ENCODE results near the gene POLR1B. TPM values are rescaled to one million over a fixed set of nuclear protein-coding genes. Genes with fewer than 3 reads are reported as not detected.

POLR1B gene
- total RNA-seq, 1 donor from 2014 or later: 26.8 TPM

GRCh38 chr2:112584134-112584890 is 42.0 kb downstream of the POLR1B start, which contains the start of gene CHCHD5:
TSS of gene CHCHD5 (plus strand) at chr2:112584609. CDS start at chr2:112584648, 39 bp downstream.
- Histone ChIP-seq H4K20me1 (ENCODE audit: insufficient read depth, low read length) (no peaks in the 10 kb centered on the region), H2AFZ (ENCODE audit: low read depth, low read length) (peak within 1 kb of the TSS; percentile 86), H3K4me3 (ENCODE audit: insufficient read depth, low read depth, low read length) (peak within 1 kb of the TSS; percentile 83), H3K9me3 (ENCODE audit: insufficient read depth, low read depth, low read length) (no peaks in the 10 kb centered on the region), H3K79me2 (ENCODE audit: insufficient read depth, low read length) (peaks cover 8% of the 10 kb centered on the region), H3K4me1 (ENCODE audit: insufficient read depth, low read length) (peaks cover 13% of the 10 kb centered on the region), H3K4me2 (ENCODE audit: low read length) (peak within 1 kb of the TSS; percentile 93), H3K36me3 (ENCODE audit: insufficient read depth, low read length) (no peaks in the 10 kb centered on the region), H3K27me3 (ENCODE audit: insufficient read depth, low read length) (no peaks in the 10 kb centered on the region), H3K27ac (ENCODE audit: low read depth, low read length) (peak within 1 kb of the TSS; percentile 93), H3K9ac (ENCODE audit: low read length) (peak within 1 kb of the TSS; percentile 87)
- DNase-seq (ENCODE audit: low read depth) (peak; percentile 94), FAIRE-seq (no peak)
- TF ChIP-seq EZH2 (IDR thresholded peaks at IDR 0.05; ENCODE audit: insufficient read depth, low read length): no peak
- TF ChIP-seq CTCF (IDR thresholded peaks at IDR 0.05; ENCODE audit: insufficient read depth, low read depth, low read length): no peak
- Mint-ChIP-seq H3K27ac (ENCODE audit: unreplicated experiment) (peak within 1 kb of the TSS; percentile 82), H3K4me1 (ENCODE audit: low read depth, unreplicated experiment) (peaks cover 13% of the 10 kb centered on the region), H3K4me3 (ENCODE audit: unreplicated experiment) (peak within 1 kb of the TSS; percentile 88), H3K9me3 (ENCODE audit: unreplicated experiment) (no peaks in the 10 kb centered on the region), H3K36me3 (ENCODE audit: low read depth, unreplicated experiment) (peaks cover 6% of the 10 kb centered on the region), H3K27me3 (ENCODE audit: low read depth, unreplicated experiment) (no peaks in the 10 kb centered on the region)

- Histone ChIP-seq H3K27me3 (ENCODE audit: insufficient read depth, low read length) (no peaks in the 10 kb centered on the region), H4K20me1 (ENCODE audit: insufficient read depth, low read length) (no peaks in the 10 kb centered on the region), H2AFZ (ENCODE audit: low read depth, low read length) (peak overlapping the region; percentile 86), H3K79me2 (ENCODE audit: insufficient read depth, low read length) (peaks cover 8% of the 10 kb centered on the region), H3K9me3 (ENCODE audit: insufficient read depth, low read depth, low read length) (no peaks in the 10 kb centered on the region), H3K27ac (ENCODE audit: low read depth, low read length) (peak overlapping the region; percentile 93), H3K4me3 (ENCODE audit: insufficient read depth, low read depth, low read length) (peak overlapping the region; percentile 83), H3K9ac (ENCODE audit: low read length) (peak overlapping the region; percentile 87), H3K4me1 (ENCODE audit: insufficient read depth, low read length) (peaks cover 10% of the 10 kb centered on the region), H3K4me2 (ENCODE audit: low read length) (peak overlapping the region; percentile 93), H3K36me3 (ENCODE audit: insufficient read depth, low read length) (peaks cover 3% of the 10 kb centered on the region)
- Mint-ChIP-seq H3K27me3 (ENCODE audit: low read depth, unreplicated experiment) (no peaks in the 10 kb centered on the region), H3K4me3 (ENCODE audit: unreplicated experiment) (peak overlapping the region; percentile 88), H3K9me3 (ENCODE audit: unreplicated experiment) (no peaks in the 10 kb centered on the region), H3K27ac (ENCODE audit: unreplicated experiment) (peak overlapping the region; percentile 82), H3K4me1 (ENCODE audit: low read depth, unreplicated experiment) (peaks cover 13% of the 10 kb centered on the region), H3K36me3 (ENCODE audit: low read depth, unreplicated experiment) (peaks cover 6% of the 10 kb centered on the region)
- no peak for FAIRE-seq
- TF ChIP-seq EZH2 (IDR thresholded peaks at IDR 0.05; ENCODE audit: insufficient read depth, low read length) (no peak), CTCF (IDR thresholded peaks at IDR 0.05; ENCODE audit: insufficient read depth, low read depth, low read length) (no peak)
- DNase-seq (ENCODE audit: low read depth): no peak
Measured at GRCh38 chr2:112584891-112585250, 42.6 kb downstream of the POLR1B start.

GRCh38 chr2:112585400-112585799 is 43.1 kb downstream of the POLR1B start:
- H3K27ac ChIP-seq (ENCODE audit: low read depth, low read length): peak overlapping the region; percentile 93
- Mint-ChIP-seq H3K4me3 (ENCODE audit: unreplicated experiment) (peak overlapping the region; percentile 88), H3K27ac (ENCODE audit: unreplicated experiment) (peak overlapping the region; percentile 82), H3K36me3 (ENCODE audit: low read depth, unreplicated experiment) (peaks cover 6% of the 10 kb centered on the region), H3K9me3 (ENCODE audit: unreplicated experiment) (no peaks in the 10 kb centered on the region), H3K4me1 (ENCODE audit: low read depth, unreplicated experiment) (peaks cover 13% of the 10 kb centered on the region), H3K27me3 (ENCODE audit: low read depth, unreplicated experiment) (no peaks in the 10 kb centered on the region)
- H2AFZ ChIP-seq (ENCODE audit: low read depth, low read length): no peak overlapping the region
- peak overlapping the region; percentile 93 for H3K4me2 ChIP-seq (ENCODE audit: low read length)
- peaks cover 8% of the 10 kb centered on the region for H3K79me2 ChIP-seq (ENCODE audit: insufficient read depth, low read length)
- no peak for DNase-seq (ENCODE audit: low read depth)
- H3K4me1 ChIP-seq (ENCODE audit: insufficient read depth, low read length): peaks cover 10% of the 10 kb centered on the region
- no peaks in the 10 kb centered on the region for H3K27me3 ChIP-seq (ENCODE audit: insufficient read depth, low read length)
- TF ChIP-seq EZH2 (IDR thresholded peaks at IDR 0.05; ENCODE audit: insufficient read depth, low read length) (no peak), CTCF (IDR thresholded peaks at IDR 0.05; ENCODE audit: insufficient read depth, low read depth, low read length) (no peak)
- H3K9ac ChIP-seq (ENCODE audit: low read length): peak overlapping the region; percentile 87
- H3K4me3 ChIP-seq (ENCODE audit: insufficient read depth, low read depth, low read length): peak overlapping the region; percentile 83
- no peak for FAIRE-seq
- peaks cover 3% of the 10 kb centered on the region for H3K36me3 ChIP-seq (ENCODE audit: insufficient read depth, low read length)
- no peaks in the 10 kb centered on the region for H3K9me3 ChIP-seq (ENCODE audit: insufficient read depth, low read depth, low read length)
- no peaks in the 10 kb centered on the region for H4K20me1 ChIP-seq (ENCODE audit: insufficient read depth, low read length)

Measured in astrocyte (in vitro differentiated cells and primary cell).